ENCODE data around the gene DOCK9.
A peak's percentile ranks its signal among the peaks of the same experiment; 100 is the strongest.

DOCK9 gene

DNA sequence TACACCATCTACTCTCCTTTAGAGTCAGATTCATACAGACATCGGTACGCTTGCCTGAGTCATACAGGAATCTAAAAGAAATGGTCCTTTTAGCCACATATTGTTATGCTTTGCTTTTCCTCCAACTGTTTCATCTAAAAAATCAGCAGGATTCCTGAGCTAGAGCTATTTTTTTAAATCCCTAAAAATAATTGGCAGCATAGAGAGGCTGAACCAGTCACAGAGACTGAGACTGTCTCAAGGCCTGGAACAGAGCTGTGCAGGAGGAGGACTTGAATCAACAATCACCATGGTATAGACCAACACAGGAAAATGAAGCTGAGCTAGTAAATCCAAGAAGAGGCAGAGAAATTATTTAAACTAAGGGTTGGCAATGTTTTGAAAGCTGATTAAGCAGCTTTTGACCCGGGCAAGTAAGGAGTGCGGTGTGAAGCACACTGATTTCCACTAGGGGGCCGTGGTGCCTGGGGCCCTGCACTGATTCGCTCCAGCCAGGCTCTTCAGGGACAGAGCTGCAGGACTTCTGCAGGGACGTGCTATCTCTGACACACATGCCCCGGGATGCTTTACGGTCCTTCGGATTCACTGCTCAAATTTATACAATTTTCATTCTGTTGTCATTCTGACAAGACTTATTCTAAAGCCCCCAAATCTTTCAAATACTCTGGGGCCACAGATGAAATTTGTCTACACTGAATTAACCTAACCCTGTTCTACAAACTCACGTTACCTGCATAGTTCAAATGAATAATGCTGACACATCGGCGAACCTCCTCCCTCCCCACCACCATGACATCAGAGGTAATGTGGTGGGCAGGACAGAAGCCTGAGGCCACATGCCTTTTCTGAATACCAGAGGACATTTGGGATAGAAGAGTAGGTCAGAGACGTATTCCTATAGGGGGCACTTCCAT lies 137.8 kb downstream of the DOCK9 start:
- H3K4me2 ChIP-seq (ENCODE audit: low read length) = no peak overlapping the region
- H3K27me3 ChIP-seq (ENCODE audit: control insufficient read depth, insufficient read depth, low read length) = no peaks in the 10 kb centered on the region
- TF ChIP-seq, protein P1, sequence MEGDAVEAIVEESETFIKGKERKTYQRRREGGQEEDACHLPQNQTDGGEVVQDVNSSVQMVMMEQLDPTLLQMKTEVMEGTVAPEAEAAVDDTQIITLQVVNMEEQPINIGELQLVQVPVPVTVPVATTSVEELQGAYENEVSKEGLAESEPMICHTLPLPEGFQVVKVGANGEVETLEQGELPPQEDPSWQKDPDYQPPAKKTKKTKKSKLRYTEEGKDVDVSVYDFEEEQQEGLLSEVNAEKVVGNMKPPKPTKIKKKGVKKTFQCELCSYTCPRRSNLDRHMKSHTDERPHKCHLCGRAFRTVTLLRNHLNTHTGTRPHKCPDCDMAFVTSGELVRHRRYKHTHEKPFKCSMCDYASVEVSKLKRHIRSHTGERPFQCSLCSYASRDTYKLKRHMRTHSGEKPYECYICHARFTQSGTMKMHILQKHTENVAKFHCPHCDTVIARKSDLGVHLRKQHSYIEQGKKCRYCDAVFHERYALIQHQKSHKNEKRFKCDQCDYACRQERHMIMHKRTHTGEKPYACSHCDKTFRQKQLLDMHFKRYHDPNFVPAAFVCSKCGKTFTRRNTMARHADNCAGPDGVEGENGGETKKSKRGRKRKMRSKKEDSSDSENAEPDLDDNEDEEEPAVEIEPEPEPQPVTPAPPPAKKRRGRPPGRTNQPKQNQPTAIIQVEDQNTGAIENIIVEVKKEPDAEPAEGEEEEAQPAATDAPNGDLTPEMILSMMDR (IDR thresholded peaks at IDR 0.05) = peak; percentile 68
- no peak overlapping the region for H2AFZ ChIP-seq
- no peak overlapping the region for H3K27ac ChIP-seq
- no peaks in the 10 kb centered on the region for H3K79me2 ChIP-seq
- H3K4me3 ChIP-seq (ENCODE audit: low read depth, low read length) = no peak overlapping the region
- H3K36me3 ChIP-seq (ENCODE audit: control insufficient read depth, insufficient read depth, low read length) = no peaks in the 10 kb centered on the region
- no peak overlapping the region for H3K9ac ChIP-seq
- H3K9me3 ChIP-seq (ENCODE audit: control insufficient read depth, low read length) = no peaks in the 10 kb centered on the region
- no peaks in the 10 kb centered on the region for H3K4me1 ChIP-seq

DNA sequence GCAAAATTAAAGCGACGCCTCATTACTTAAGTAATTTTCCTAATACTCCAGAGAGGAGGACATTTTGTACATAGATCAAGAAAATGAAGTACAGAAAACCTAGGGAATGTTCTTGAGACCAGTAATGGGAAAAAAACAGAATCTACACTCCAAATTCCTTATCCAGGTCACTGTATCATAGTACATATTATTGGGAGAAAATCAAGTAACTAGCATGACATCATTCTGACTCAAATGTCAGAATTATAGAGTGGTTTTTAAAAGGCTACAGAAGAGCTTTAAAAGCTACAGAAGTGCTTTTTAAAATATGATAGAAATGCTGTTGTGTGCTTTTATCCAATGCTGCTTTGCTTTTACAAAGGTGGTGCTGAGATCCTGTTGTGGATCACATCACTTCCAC lies 139.1 kb downstream of the DOCK9 start:
- Histone ChIP-seq H3K4me3 (ENCODE audit: low read depth, low read length) (no peak overlapping the region), H3K36me3 (ENCODE audit: control insufficient read depth, insufficient read depth, low read length) (no peaks in the 10 kb centered on the region), H3K9me3 (ENCODE audit: control insufficient read depth, low read length) (no peaks in the 10 kb centered on the region), H2AFZ (no peak overlapping the region), H3K27me3 (ENCODE audit: control insufficient read depth, insufficient read depth, low read length) (no peaks in the 10 kb centered on the region), H3K4me2 (ENCODE audit: low read length) (no peak overlapping the region), H3K4me1 (no peaks in the 10 kb centered on the region), H3K9ac (no peak overlapping the region), H3K79me2 (no peaks in the 10 kb centered on the region), H3K27ac (no peak overlapping the region)
- TF ChIP-seq, protein P1 (IDR thresholded peaks at IDR 0.05) = no peak

DNA sequence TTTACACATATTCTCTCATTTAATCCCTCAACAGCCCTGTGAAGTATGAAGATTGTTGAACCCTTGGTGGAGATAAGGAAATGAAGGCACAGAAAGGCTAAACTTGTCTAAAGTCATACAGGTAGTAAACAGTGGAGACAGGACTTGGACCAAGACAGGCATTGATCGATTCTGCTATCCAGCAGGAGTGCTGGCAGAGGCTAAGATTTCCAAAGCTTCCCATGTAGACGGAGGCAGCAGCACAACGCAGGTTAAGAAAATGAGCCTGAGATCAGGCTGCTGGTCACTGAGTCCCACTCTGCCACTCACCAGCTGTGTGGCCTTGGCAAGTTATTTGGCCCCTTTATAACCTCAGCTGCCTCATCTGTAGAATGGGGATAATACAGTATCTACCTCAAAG lies 140.0 kb downstream of the DOCK9 start:
- Histone ChIP-seq H3K36me3 (ENCODE audit: control insufficient read depth, insufficient read depth, low read length) (no peaks in the 10 kb centered on the region), H3K4me2 (ENCODE audit: low read length) (no peak overlapping the region), H3K79me2 (no peaks in the 10 kb centered on the region), H3K9me3 (ENCODE audit: control insufficient read depth, low read length) (no peaks in the 10 kb centered on the region), H3K4me1 (no peaks in the 10 kb centered on the region), H2AFZ (no peak overlapping the region), H3K4me3 (ENCODE audit: low read depth, low read length) (no peak overlapping the region), H3K27me3 (ENCODE audit: control insufficient read depth, insufficient read depth, low read length) (no peaks in the 10 kb centered on the region), H3K27ac (no peak overlapping the region), H3K9ac (no peak overlapping the region)
- TF ChIP-seq, protein P1 (IDR thresholded peaks at IDR 0.05) = no peak

DNA sequence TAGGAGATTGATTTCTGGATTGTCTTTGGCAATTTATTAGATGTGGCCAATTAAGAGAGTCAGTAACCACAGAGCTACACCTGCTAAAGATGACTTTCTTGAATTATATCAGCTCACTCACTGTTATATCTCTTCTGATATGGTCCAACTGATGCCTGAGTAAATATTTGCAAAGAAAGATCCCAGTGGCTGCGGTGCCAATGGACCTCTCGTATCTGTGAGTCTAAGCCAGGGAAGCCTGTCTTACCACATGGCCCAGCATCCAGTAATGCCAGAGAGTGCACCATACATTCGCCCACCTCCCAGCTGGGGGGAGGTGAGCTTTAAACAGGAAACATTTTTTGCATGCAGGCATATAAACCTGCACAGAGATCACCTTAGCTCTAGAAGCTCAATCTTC lies 142.7 kb downstream of the DOCK9 start:
- TF ChIP-seq, protein P1 (IDR thresholded peaks at IDR 0.05) = no peak
- Histone ChIP-seq H2AFZ (no peak overlapping the region), H3K36me3 (ENCODE audit: control insufficient read depth, insufficient read depth, low read length) (no peaks in the 10 kb centered on the region), H3K27me3 (ENCODE audit: control insufficient read depth, insufficient read depth, low read length) (no peaks in the 10 kb centered on the region), H3K9me3 (ENCODE audit: control insufficient read depth, low read length) (no peaks in the 10 kb centered on the region), H3K9ac (no peak overlapping the region), H3K4me3 (ENCODE audit: low read depth, low read length) (no peak overlapping the region), H3K4me1 (no peaks in the 10 kb centered on the region), H3K4me2 (ENCODE audit: low read length) (no peak overlapping the region), H3K27ac (no peak overlapping the region), H3K79me2 (no peaks in the 10 kb centered on the region)

All from parathyroid adenoma (tissue), 2 donors.